OCI-LY3 (cell line): ENCODE data around the gene GGTLC1.

Experiments used
- H2AFZ ChIP-seq: fragments of 200-600, 300-600 bp; shearing (Covaris generic); 2 replicates; pipeline ENCODE4 v1.6.0; 2014; ENCODE audit warnings: antibody characterized with exemption, low read depth, low read length
- H3K27ac ChIP-seq: fragments of 200-600, 300-600 bp; sonication (generic); 2 replicates; pipeline ENCODE4 v1.5.1; 2014; ENCODE audit warnings: mild to moderate bottlenecking, low read length, moderate library complexity, mixed read lengths
- H3K27me3 ChIP-seq: fragments of 200-600, 300-600 bp; sonication (generic); 2 replicates; pipeline ENCODE4 v1.6.1; 2014; ENCODE audit warnings: low read depth, low read length, mixed read lengths
- H3K36me3 ChIP-seq: fragments of 200-600, 300-600 bp; sonication (generic); replicated peaks from 2 replicates; pipeline ENCODE3; 2014; ENCODE audit warnings: low read depth, low read length, mixed read lengths
- H3K4me1 ChIP-seq: fragments of 300-600, 200-600 bp; sonication (generic); 2 replicates; pipeline ENCODE4 v1.6.1; 2014; ENCODE audit warnings: low read length, mixed read lengths
- H3K4me2 ChIP-seq: fragments of 200-600, 300-600 bp; sonication (generic); 2 replicates; pipeline ENCODE4 v1.6.1; 2014; ENCODE audit warnings: low read length, mixed read lengths
- H3K4me3 ChIP-seq: fragments of 300-600, 200-600 bp; sonication (generic); 2 replicates; pipeline ENCODE4 v1.5.1; 2014; ENCODE audit warnings: antibody characterized with exemption, mild to moderate bottlenecking, low read length, moderate library complexity
- H3K79me2 ChIP-seq: fragments of 300-600, 200-600 bp; shearing (Covaris generic); 2 replicates; pipeline ENCODE4 v1.6.1; 2014; ENCODE audit warnings: mild to moderate bottlenecking, low read length, mixed read lengths
- H3K9ac ChIP-seq: fragments of 300-600, 200-600 bp; shearing (Covaris generic); 2 replicates; pipeline ENCODE4 v1.6.0; 2014; ENCODE audit warnings: mild to moderate bottlenecking, low read length, moderate library complexity
- H3K9me3 ChIP-seq: fragments of 200-600, 300-600 bp; shearing (Covaris generic); 2 replicates; pipeline ENCODE4 v1.6.1; 2014; ENCODE audit warnings: low read length, mixed read lengths; ENCODE audit not compliant: insufficient read depth
- H4K20me1 ChIP-seq: fragments of 200-600, 300-600 bp; sonication (generic); 2 replicates; pipeline ENCODE4 v1.6.1; 2016; ENCODE audit warnings: low read length, mixed read lengths; ENCODE audit not compliant: insufficient read depth
- EZH2phosphoT487 ChIP-seq: fragments of 200-600 bp; shearing (Covaris generic); IDR thresholded peaks from 2 replicates; pipeline ENCODE4 v1.6.1; 2018; ENCODE audit warnings: antibody characterized with exemption, mixed run types, low read depth
- TF ChIP-seq, protein P1 (sequence below): fragments of 200-600, 300-600 bp; sonication (generic); IDR thresholded peaks from 2 replicates; pipeline ENCODE4 v1.5.1; 2014; ENCODE audit warnings: antibody characterized with exemption, low read length, low read depth

The GGTLC1 gene

DNA sequence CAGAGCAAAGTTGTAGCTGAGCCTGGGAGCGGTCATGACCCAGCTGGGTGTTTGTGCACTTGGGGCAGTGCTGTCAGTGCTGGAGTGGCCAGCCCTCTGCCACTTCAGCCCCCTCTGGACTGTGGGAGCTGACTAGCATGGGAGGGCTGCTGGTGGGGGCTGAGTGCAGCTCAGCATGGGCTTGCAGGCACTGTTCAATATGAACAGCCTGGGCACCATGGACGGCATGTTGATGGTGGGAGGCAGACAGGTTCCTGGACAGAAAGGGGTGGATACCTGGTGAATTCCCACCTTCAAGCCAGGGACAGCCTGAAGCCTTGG lies 50.5 kb downstream of the GGTLC1 start:
- H3K4me1 ChIP-seq = no peaks in the 10 kb centered on the region
- H3K36me3 ChIP-seq = no peaks in the 10 kb centered on the region
- TF ChIP-seq, protein P1, sequence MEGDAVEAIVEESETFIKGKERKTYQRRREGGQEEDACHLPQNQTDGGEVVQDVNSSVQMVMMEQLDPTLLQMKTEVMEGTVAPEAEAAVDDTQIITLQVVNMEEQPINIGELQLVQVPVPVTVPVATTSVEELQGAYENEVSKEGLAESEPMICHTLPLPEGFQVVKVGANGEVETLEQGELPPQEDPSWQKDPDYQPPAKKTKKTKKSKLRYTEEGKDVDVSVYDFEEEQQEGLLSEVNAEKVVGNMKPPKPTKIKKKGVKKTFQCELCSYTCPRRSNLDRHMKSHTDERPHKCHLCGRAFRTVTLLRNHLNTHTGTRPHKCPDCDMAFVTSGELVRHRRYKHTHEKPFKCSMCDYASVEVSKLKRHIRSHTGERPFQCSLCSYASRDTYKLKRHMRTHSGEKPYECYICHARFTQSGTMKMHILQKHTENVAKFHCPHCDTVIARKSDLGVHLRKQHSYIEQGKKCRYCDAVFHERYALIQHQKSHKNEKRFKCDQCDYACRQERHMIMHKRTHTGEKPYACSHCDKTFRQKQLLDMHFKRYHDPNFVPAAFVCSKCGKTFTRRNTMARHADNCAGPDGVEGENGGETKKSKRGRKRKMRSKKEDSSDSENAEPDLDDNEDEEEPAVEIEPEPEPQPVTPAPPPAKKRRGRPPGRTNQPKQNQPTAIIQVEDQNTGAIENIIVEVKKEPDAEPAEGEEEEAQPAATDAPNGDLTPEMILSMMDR = no peak
- TF ChIP-seq EZH2phosphoT487 = no peak
- no peaks in the 10 kb centered on the region for H4K20me1 ChIP-seq
- no peaks in the 10 kb centered on the region; the same call in 1 of the 2 replicates for H3K27me3 ChIP-seq
- H3K27ac ChIP-seq = no peak overlapping the region
- no peak overlapping the region for H2AFZ ChIP-seq
- H3K4me3 ChIP-seq = no peak overlapping the region
- no peak overlapping the region for H3K9ac ChIP-seq
- no peaks in the 10 kb centered on the region for H3K79me2 ChIP-seq
- H3K4me2 ChIP-seq = no peak overlapping the region
- H3K9me3 ChIP-seq = no peaks in the 10 kb centered on the region

DNA sequence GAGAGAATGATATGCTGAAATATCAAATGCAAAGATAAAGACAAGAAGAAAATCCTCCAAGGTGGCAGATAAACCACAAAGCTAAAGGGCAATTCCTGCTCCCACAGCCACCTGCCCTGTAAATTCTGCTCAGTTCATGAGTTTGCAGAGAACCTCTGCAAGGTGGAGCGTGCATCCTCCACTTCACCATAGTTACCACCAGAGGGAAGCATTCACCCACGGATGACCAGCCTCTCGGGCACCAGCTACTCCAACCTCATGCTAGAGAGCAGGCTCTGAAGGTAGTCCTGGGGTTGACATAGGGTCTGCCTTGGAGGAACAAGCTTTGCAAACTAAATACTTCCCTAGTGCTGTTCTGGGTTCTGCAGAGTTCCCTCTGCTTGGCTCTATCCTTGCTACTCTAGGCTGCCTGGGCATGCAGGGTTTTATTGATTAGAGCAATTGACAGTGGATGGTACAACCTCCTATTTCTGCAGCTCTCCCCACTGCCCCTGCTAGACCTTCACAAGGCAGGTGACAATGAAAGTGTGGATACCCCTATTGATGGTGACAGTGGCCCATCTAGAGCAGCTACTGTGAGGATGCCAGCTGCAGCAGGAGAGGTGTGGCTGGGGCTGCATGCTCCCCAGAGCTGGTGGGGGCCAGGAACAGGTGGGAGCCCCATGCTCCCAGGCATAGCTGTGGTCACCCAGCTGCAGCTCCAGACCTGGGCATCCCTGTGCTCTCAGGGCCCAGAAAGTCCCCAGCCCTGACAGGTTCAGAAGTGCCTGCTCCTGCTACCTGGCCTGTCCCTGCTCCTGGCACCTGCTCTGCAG lies 51.1 kb downstream of the GGTLC1 start:
- Histone ChIP-seq H4K20me1 (no peaks in the 10 kb centered on the region), H3K79me2 (no peaks in the 10 kb centered on the region), H3K27ac (no peak overlapping the region), H3K4me3 (no peak overlapping the region), H3K27me3 (no peaks in the 10 kb centered on the region; the same call in 1 of the 2 replicates), H3K9ac (no peak overlapping the region), H3K9me3 (no peaks in the 10 kb centered on the region), H3K4me1 (no peaks in the 10 kb centered on the region), H2AFZ (no peak overlapping the region), H3K36me3 (no peaks in the 10 kb centered on the region), H3K4me2 (no peak overlapping the region)
- TF ChIP-seq, protein P1 = peak; percentile 85
- TF ChIP-seq EZH2phosphoT487 = no peak
